ENCODE results near the gene BRD4. TPM values are rescaled to one million over a fixed set of nuclear protein-coding genes. Genes with fewer than 3 reads are reported as not detected.

Gene BRD4
- total RNA-seq, 1 donor from 2014 or later, result 9.4 TPM

DNA sequence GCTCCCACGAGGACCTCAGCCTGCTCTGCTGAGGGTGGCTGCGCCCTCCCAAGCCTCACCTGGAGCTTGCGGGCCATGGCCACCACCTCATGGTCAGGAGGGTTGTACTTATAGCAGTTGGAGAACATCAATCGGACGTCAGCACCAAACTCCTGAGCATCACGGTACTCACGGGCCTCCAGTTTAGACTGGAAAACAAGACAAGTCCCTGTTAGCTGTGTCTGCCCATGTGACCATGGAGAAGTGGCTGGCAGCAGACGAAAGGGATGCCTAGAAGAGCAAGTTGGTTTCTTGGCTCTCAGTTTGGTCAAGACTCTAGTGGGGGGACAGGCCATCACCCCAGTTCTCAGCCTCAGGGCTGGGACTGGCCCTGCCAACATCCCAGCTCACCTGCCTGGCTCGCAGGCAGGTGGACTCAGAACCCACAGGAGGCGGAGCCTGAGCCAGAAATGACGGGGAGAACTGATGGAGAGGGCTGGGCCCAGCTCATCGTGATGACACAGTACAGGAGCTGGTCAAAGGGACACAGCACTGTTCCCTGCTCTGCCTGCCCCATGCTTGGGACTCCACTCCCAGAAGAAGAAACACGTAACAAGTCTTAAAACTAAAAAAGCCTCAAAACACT, 68.9 kb downstream of the BRD4 start:
- Histone ChIP-seq H3K4me3 (ENCODE audit: low read length in 3 of 3) (no peak overlapping the region), H3K27ac (ENCODE audit: low read depth, low read length) (peak overlapping the region; percentile 74), H3K9me3 (ENCODE audit: control insufficient read depth in 3 of 3, low read length in 3 of 3) (no peaks in the 10 kb centered on the region), H3K27me3 (ENCODE audit: control insufficient read depth in 3 of 3, insufficient read depth in 3 of 3, low read length in 3 of 3) (no peaks in the 10 kb centered on the region), H3K4me1 (ENCODE audit: control insufficient read depth in 3 of 3, insufficient read depth in 3 of 3, low read length in 3 of 3) (peaks cover 30 to 49% (median 45%) of the 10 kb centered on the region in 3 donors), H3K9ac (ENCODE audit: low read depth in 1 of 3, low read length in 3 of 3) (peak overlapping the region in 1 of 3 donors; percentile 50), H3K36me3 (ENCODE audit: control insufficient read depth in 3 of 3, insufficient read depth in 3 of 3, low read length in 3 of 3) (peaks cover 59 to 68% (median 65%) of the 10 kb centered on the region in 3 donors)

DNA sequence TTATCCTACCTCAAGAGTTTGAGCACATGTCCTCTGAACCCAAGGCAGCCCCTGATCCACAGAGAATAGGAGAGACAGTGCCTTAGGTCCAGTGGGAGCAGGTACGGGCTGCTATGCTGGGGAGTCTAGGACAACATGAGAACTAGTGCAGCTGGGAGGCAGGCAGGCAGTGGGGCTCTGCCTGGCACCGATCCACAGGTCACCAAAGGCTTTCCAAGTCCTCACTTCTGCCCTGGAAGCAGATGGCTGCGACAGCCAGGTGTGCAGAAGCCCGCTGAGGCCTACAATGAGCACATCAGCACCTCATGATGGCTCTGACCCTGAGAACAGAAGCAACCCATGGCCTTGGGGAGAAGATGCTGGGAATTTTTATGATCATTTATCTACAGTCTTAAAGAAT, 70.3 kb downstream of the BRD4 start:
- H3K9me3 ChIP-seq (ENCODE audit: control insufficient read depth in 3 of 3, low read length in 3 of 3), result no peaks in the 10 kb centered on the region
- no peaks in the 10 kb centered on the region for H3K27me3 ChIP-seq (ENCODE audit: control insufficient read depth in 3 of 3, insufficient read depth in 3 of 3, low read length in 3 of 3)
- H3K4me1 ChIP-seq (ENCODE audit: control insufficient read depth in 3 of 3, insufficient read depth in 3 of 3, low read length in 3 of 3), result peaks cover 29 to 35% (median 32%) of the 10 kb centered on the region in 3 donors
- no peak overlapping the region for H3K4me3 ChIP-seq (ENCODE audit: low read length in 3 of 3)
- H3K27ac ChIP-seq (ENCODE audit: low read depth, low read length), result no peak overlapping the region
- H3K9ac ChIP-seq (ENCODE audit: low read depth in 1 of 3, low read length in 3 of 3), result no peak overlapping the region
- peaks cover 69 to 81% (median 76%) of the 10 kb centered on the region in 3 donors for H3K36me3 ChIP-seq (ENCODE audit: control insufficient read depth in 3 of 3, insufficient read depth in 3 of 3, low read length in 3 of 3)

DNA sequence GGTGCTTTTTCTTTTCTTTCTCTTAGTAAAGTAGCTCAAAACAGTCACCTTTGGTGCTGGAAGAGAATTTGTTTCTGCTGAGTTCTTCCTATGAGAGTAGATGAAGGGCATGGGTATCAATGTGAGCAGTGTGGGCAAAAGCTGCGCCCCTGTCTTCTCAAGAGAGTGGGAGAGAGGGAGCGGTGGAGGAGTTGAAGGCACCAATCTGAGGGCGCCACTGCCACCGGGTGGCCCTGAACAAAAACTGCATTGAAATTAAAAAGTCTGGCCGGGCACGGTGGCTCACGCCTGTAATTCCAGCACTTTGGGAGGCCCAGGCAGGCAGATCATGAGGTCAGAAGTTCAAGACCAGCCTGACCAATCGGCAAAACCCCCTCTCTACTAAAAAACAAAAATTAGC, 71.4 kb downstream of the BRD4 start:
- H3K4me1 ChIP-seq (ENCODE audit: control insufficient read depth in 3 of 3, insufficient read depth in 3 of 3, low read length in 3 of 3), result peaks cover 20 to 25% (median 21%) of the 10 kb centered on the region in 3 donors
- no peak overlapping the region for H3K27ac ChIP-seq (ENCODE audit: low read depth, low read length)
- peaks cover 78 to 85% (median 80%) of the 10 kb centered on the region in 3 donors for H3K36me3 ChIP-seq (ENCODE audit: control insufficient read depth in 3 of 3, insufficient read depth in 3 of 3, low read length in 3 of 3)
- H3K9ac ChIP-seq (ENCODE audit: low read depth in 1 of 3, low read length in 3 of 3), result no peak overlapping the region
- H3K4me3 ChIP-seq (ENCODE audit: low read length in 3 of 3), result no peak overlapping the region
- no peaks in the 10 kb centered on the region for H3K27me3 ChIP-seq (ENCODE audit: control insufficient read depth in 3 of 3, insufficient read depth in 3 of 3, low read length in 3 of 3)
- no peaks in the 10 kb centered on the region for H3K9me3 ChIP-seq (ENCODE audit: control insufficient read depth in 3 of 3, low read length in 3 of 3)

DNA sequence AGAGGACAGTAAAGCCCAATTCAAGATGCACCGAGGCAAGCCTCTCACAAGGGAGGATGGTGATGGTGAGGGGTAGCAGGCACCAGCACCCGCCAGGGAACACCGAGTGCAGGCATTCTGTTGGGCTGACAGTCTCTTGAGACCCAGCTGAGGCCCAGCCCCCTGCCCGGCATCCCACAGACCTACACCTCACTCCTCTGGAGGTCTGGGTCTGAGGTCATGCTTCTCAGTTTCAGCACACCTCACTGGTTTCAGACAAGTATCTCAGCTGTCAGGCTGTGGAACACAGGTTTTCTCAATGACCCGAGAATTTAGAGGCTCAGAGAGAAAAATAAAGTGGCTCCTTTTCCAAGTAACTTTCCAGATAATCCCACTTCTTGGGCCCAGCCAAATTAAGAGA, 72.4 kb downstream of the BRD4 start:
- H3K36me3 ChIP-seq (ENCODE audit: control insufficient read depth in 3 of 3, insufficient read depth in 3 of 3, low read length in 3 of 3), result peaks cover 82 to 92% (median 90%) of the 10 kb centered on the region in 3 donors
- H3K27ac ChIP-seq (ENCODE audit: low read depth, low read length), result no peak overlapping the region
- H3K4me1 ChIP-seq (ENCODE audit: control insufficient read depth in 3 of 3, insufficient read depth in 3 of 3, low read length in 3 of 3), result peaks cover 10 to 14% (median 11%) of the 10 kb centered on the region in 3 donors
- H3K9ac ChIP-seq (ENCODE audit: low read depth in 1 of 3, low read length in 3 of 3), result no peak overlapping the region
- H3K27me3 ChIP-seq (ENCODE audit: control insufficient read depth in 3 of 3, insufficient read depth in 3 of 3, low read length in 3 of 3), result no peaks in the 10 kb centered on the region
- H3K9me3 ChIP-seq (ENCODE audit: control insufficient read depth in 3 of 3, low read length in 3 of 3), result no peaks in the 10 kb centered on the region
- no peak overlapping the region for H3K4me3 ChIP-seq (ENCODE audit: low read length in 3 of 3)

DNA sequence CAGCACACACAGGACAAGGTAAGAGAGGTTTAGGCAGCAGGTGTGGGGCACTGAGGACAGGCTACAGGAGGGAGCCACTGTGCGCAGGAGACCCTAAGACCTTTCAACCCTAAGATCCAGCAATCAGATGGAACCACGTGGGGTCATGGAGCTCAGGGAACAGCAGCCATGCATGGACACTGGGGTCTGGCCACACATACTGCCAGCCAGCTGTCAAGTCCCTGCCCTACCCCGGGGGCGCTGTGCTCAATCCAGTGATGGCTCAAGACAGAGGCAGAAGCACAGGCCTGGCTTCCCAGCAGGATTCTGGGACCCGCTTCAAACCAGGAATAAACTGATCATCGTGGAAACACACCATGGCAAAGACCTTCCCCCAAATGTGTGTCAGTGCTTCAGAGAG, 74.6 kb downstream of the BRD4 start:
- H3K36me3 ChIP-seq (ENCODE audit: control insufficient read depth in 3 of 3, insufficient read depth in 3 of 3, low read length in 3 of 3), result peaks cover 82 to 92% (median 89%) of the 10 kb centered on the region in 3 donors
- H3K27ac ChIP-seq (ENCODE audit: low read depth, low read length), result no peak overlapping the region
- H3K9me3 ChIP-seq (ENCODE audit: control insufficient read depth in 3 of 3, low read length in 3 of 3), result no peaks in the 10 kb centered on the region
- H3K4me1 ChIP-seq (ENCODE audit: control insufficient read depth in 3 of 3, insufficient read depth in 3 of 3, low read length in 3 of 3), result peaks cover 10 to 20% (median 16%) of the 10 kb centered on the region in 3 donors
- H3K4me3 ChIP-seq (ENCODE audit: low read length in 3 of 3), result no peak overlapping the region
- H3K27me3 ChIP-seq (ENCODE audit: control insufficient read depth in 3 of 3, insufficient read depth in 3 of 3, low read length in 3 of 3), result no peaks in the 10 kb centered on the region
- H3K9ac ChIP-seq (ENCODE audit: low read depth in 1 of 3, low read length in 3 of 3), result peak overlapping the region in 1 of 3 donors; percentile 25

DNA sequence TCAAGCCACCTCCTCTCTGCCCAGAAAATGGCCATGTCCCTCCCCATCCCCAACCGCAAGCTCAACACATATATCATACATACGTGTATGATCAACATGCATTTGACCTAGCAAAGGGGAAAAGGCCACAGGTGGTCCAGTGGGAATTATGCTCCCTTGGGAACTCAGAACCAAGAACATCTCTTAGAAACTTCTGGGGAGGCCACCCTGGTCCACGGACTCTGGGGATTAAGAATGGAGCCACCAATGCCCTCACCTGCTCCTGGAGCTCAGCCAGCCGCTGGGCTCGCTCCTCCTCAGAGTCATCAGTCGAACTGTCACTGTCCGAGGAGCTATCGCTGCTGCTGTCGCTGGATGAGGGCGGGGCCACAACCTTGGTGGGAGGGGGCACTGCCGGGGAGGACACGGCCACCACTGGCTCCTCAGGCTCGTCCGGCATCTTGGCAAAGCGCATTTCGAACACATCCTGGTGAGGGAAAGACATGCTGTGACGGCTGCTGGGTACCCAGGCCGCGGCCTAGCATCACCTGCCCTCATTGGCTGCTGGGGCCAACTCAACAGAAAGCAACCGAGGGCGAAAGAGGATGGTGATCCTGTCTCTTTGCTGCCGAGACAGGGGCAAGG, 75.5 kb downstream of the BRD4 start:
- H3K9ac ChIP-seq (ENCODE audit: low read depth in 1 of 3, low read length in 3 of 3), result no peak overlapping the region
- H3K27me3 ChIP-seq (ENCODE audit: control insufficient read depth in 3 of 3, insufficient read depth in 3 of 3, low read length in 3 of 3), result no peaks in the 10 kb centered on the region
- H3K27ac ChIP-seq (ENCODE audit: low read depth, low read length), result no peak overlapping the region
- peaks cover 81 to 93% (median 87%) of the 10 kb centered on the region in 3 donors for H3K36me3 ChIP-seq (ENCODE audit: control insufficient read depth in 3 of 3, insufficient read depth in 3 of 3, low read length in 3 of 3)
- peaks cover 19 to 27% (median 26%) of the 10 kb centered on the region in 3 donors for H3K4me1 ChIP-seq (ENCODE audit: control insufficient read depth in 3 of 3, insufficient read depth in 3 of 3, low read length in 3 of 3)
- no peak overlapping the region for H3K4me3 ChIP-seq (ENCODE audit: low read length in 3 of 3)
- no peaks in the 10 kb centered on the region for H3K9me3 ChIP-seq (ENCODE audit: control insufficient read depth in 3 of 3, low read length in 3 of 3)

DNA sequence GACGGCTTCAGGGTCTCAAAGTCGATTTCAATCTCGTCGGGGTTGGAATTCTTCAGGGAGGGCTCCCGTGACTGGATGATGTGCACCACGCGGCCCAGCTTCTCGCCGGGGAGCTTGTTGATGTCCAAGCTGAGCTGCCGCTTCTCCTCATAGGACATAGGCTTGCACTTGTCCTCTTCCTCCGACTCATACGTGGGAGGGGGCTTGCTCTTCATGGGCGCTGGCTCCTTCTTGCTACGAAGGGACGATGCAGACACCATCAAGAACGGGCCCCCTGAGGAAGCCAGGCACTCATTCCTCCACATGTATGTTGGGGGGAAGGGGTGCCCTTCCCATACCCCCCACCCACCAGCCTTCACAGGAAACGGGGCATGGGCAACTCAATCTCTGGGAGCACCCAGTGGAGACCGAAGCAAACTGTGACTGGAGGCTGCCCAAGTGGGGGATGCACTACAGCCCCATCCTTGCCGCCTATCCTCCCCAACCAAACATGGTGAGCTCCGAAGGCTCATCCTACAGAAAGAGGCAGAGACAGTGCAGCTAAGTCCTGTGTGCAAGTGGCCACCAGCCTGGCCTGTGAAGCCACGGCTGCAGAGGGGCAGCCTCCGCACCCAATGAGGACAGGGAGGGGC, 76.9 kb downstream of the BRD4 start:
- H3K9ac ChIP-seq (ENCODE audit: low read depth in 1 of 3, low read length in 3 of 3), result no peak overlapping the region
- H3K36me3 ChIP-seq (ENCODE audit: control insufficient read depth in 3 of 3, insufficient read depth in 3 of 3, low read length in 3 of 3), result peaks cover 74 to 82% (median 75%) of the 10 kb centered on the region in 3 donors
- no peaks in the 10 kb centered on the region for H3K27me3 ChIP-seq (ENCODE audit: control insufficient read depth in 3 of 3, insufficient read depth in 3 of 3, low read length in 3 of 3)
- no peak overlapping the region for H3K27ac ChIP-seq (ENCODE audit: low read depth, low read length)
- no peak overlapping the region for H3K4me3 ChIP-seq (ENCODE audit: low read length in 3 of 3)
- peaks cover 31 to 39% (median 39%) of the 10 kb centered on the region in 3 donors for H3K4me1 ChIP-seq (ENCODE audit: control insufficient read depth in 3 of 3, insufficient read depth in 3 of 3, low read length in 3 of 3)
- no peaks in the 10 kb centered on the region for H3K9me3 ChIP-seq (ENCODE audit: control insufficient read depth in 3 of 3, low read length in 3 of 3)

DNA sequence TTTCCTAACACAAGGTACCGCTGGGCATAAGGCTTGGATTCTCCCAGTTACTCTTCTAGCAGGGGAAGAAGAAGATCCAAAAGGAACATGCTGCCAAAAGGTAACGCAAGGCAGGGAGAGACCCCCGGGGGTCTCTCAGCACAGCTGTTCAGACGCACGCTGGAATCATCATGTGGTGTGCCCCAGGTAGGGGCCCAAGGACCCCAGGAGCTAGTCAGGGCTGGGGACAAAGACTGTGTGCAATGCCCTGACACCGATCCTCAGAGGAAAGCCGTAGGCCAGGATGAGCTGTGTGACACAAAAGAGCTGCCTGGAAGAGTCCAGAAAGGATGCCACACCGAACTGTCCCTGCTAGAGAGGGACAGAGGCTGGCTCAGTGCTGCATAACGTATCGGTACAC, 77.8 kb downstream of the BRD4 start:
- H3K9ac ChIP-seq (ENCODE audit: low read depth in 1 of 3, low read length in 3 of 3), result no peak overlapping the region
- peaks cover 70 to 72% (median 70%) of the 10 kb centered on the region in 3 donors for H3K36me3 ChIP-seq (ENCODE audit: control insufficient read depth in 3 of 3, insufficient read depth in 3 of 3, low read length in 3 of 3)
- H3K27ac ChIP-seq (ENCODE audit: low read depth, low read length), result no peak overlapping the region
- H3K27me3 ChIP-seq (ENCODE audit: control insufficient read depth in 3 of 3, insufficient read depth in 3 of 3, low read length in 3 of 3), result no peaks in the 10 kb centered on the region
- no peaks in the 10 kb centered on the region for H3K9me3 ChIP-seq (ENCODE audit: control insufficient read depth in 3 of 3, low read length in 3 of 3)
- H3K4me3 ChIP-seq (ENCODE audit: low read length in 3 of 3), result no peak overlapping the region
- H3K4me1 ChIP-seq (ENCODE audit: control insufficient read depth in 3 of 3, insufficient read depth in 3 of 3, low read length in 3 of 3), result peaks cover 40 to 49% (median 48%) of the 10 kb centered on the region in 3 donors

DNA sequence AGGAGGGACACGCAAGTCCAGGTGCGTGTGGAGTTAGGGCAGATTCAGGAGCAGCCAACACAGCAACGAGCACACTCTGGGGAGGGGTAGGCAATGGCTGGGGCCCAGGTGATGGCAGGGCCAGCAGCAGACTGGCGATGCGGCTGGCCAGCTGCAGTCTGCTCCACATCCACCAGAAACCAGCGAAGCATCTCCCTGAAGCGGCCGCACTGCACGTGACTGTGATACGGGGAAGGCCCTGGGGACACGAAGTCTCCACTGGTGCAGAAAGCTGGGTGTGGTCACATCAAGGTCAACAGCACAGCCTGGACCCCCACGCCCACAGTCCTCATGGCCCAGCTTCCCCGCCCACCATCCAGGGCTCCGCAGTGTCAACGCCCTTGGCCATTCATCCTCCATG, 78.8 kb downstream of the BRD4 start:
- H3K4me1 ChIP-seq (ENCODE audit: control insufficient read depth in 3 of 3, insufficient read depth in 3 of 3, low read length in 3 of 3), result peaks cover 51 to 59% (median 58%) of the 10 kb centered on the region in 3 donors
- H3K27me3 ChIP-seq (ENCODE audit: control insufficient read depth in 3 of 3, insufficient read depth in 3 of 3, low read length in 3 of 3), result no peaks in the 10 kb centered on the region
- peak overlapping the region in 1 of 3 donors; percentile 68 for H3K9ac ChIP-seq (ENCODE audit: low read depth in 1 of 3, low read length in 3 of 3)
- peaks cover 60 to 62% (median 62%) of the 10 kb centered on the region in 3 donors for H3K36me3 ChIP-seq (ENCODE audit: control insufficient read depth in 3 of 3, insufficient read depth in 3 of 3, low read length in 3 of 3)
- peak overlapping the region; percentile 80 for H3K27ac ChIP-seq (ENCODE audit: low read depth, low read length)
- H3K9me3 ChIP-seq (ENCODE audit: control insufficient read depth in 3 of 3, low read length in 3 of 3), result no peaks in the 10 kb centered on the region
- peak overlapping the region in 1 of 3 donors; percentile 22 for H3K4me3 ChIP-seq (ENCODE audit: low read length in 3 of 3)

DNA sequence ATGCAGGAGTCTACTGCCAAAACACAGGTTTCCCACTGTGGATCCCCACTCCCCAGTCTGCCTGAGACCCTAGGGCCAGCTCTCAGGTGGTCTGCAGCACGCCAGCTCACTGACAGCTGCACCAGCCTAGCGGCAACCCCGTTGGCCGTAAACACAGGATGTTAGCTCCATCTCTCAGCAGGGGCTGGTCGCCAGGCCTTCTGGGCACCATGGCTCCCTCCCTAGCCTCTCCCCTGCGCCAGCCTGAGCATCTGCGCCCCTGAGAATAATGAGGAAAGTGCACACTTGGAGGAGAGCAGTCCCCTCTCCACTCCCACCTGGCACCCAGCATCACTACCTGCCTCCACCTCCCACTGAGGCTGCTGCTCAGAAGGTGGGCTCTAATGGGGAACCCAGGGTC, 79.3 kb downstream of the BRD4 start:
- Histone ChIP-seq H3K4me1 (ENCODE audit: control insufficient read depth in 3 of 3, insufficient read depth in 3 of 3, low read length in 3 of 3) (peaks cover 55 to 64% (median 63%) of the 10 kb centered on the region in 3 donors), H3K9ac (ENCODE audit: low read depth in 1 of 3, low read length in 3 of 3) (peak overlapping the region in 2 of 3 donors; percentile 35 to 68), H3K27me3 (ENCODE audit: control insufficient read depth in 3 of 3, insufficient read depth in 3 of 3, low read length in 3 of 3) (no peaks in the 10 kb centered on the region), H3K36me3 (ENCODE audit: control insufficient read depth in 3 of 3, insufficient read depth in 3 of 3, low read length in 3 of 3) (peaks cover 55 to 59% (median 59%) of the 10 kb centered on the region in 3 donors), H3K9me3 (ENCODE audit: control insufficient read depth in 3 of 3, low read length in 3 of 3) (no peaks in the 10 kb centered on the region), H3K27ac (ENCODE audit: low read depth, low read length) (peak overlapping the region; percentile 80), H3K4me3 (ENCODE audit: low read length in 3 of 3) (peak overlapping the region in 1 of 3 donors; percentile 22)
